GOT3 (cell line): Measurements from ENCODE around the gene CERKL.

Experiments used
- DNase-seq: peaks from one replicate; lab custom pipeline; 2025; ENCODE audit warnings: mixed read lengths; lab: John Stamatoyannopoulos, UW

CERKL gene

GRCh38 chr2:181677912-181678586 is 21.1 kb upstream of the CERKL start:
- DNase-seq, result no peak

- no peak for DNase-seq
Measured at GRCh38 chr2:181675254-181675653, 18.3 kb upstream of the CERKL start.

GRCh38 chr2:181674461-181674860 is 17.6 kb upstream of the CERKL start:
- DNase-seq, result no peak

GRCh38 chr2:181673173-181673572 is 16.3 kb upstream of the CERKL start:
- DNase-seq, result no peak

- no peak for DNase-seq
Measured at GRCh38 chr2:181672255-181673008, 15.5 kb upstream of the CERKL start.

GRCh38 chr2:181670632-181671031 is 13.7 kb upstream of the CERKL start:
- DNase-seq, result no peak

- no peak for DNase-seq
Measured at GRCh38 chr2:181667234-181667633, 10.3 kb upstream of the CERKL start.

- no peak for DNase-seq
Measured at GRCh38 chr2:181662287-181662686, 5.4 kb upstream of the CERKL start.

GRCh38 chr2:181660181-181660580 is 3.3 kb upstream of the CERKL start:
- no peak for DNase-seq

- DNase-seq, result no peak
Measured at GRCh38 chr2:181658444-181658843, 1.5 kb upstream of the CERKL start.

- DNase-seq, result no peak
Measured at GRCh38 chr2:181657379-181657778, 474 bp upstream of the CERKL start.

GRCh38 chr2:181655519-181655918 is 1.4 kb downstream of the CERKL start:
- no peak for DNase-seq

GRCh38 chr2:181649436-181649979 is 7.4 kb downstream of the CERKL start:
- no peak for DNase-seq

GRCh38 chr2:181648478-181649155 is 8.3 kb downstream of the CERKL start:
- DNase-seq, result no peak

GRCh38 chr2:181646415-181646987 is 10.4 kb downstream of the CERKL start:
- no peak for DNase-seq

- no peak for DNase-seq
Measured at GRCh38 chr2:181643151-181643550, 13.8 kb downstream of the CERKL start.

GRCh38 chr2:181642086-181642485 is 14.8 kb downstream of the CERKL start:
- DNase-seq, result no peak

- DNase-seq, result no peak
Measured at GRCh38 chr2:181639686-181640085, 17.2 kb downstream of the CERKL start.

GRCh38 chr2:181632733-181633401 is 24.0 kb downstream of the CERKL start:
- no peak for DNase-seq

GRCh38 chr2:181628590-181629585 is 28.0 kb downstream of the CERKL start:
- no peak for DNase-seq

- no peak for DNase-seq
Measured at GRCh38 chr2:181627545-181627944, 29.4 kb downstream of the CERKL start.
